A172 (cell line): Measurements from ENCODE around the gene SFT2D2. TPM values are rescaled to one million over a fixed set of nuclear protein-coding genes. Genes with fewer than 3 reads are reported as not detected.

Source experiments
- DNase-seq: peaks from one replicate; pipeline ENCODE4 v3.0.0-alpha.2; 2015; ENCODE audit warnings: low spot score
- total RNA-seq: library from RNA; depleted of rRNA; stranded (reverse); fragments of >200 nt; shearing (Covaris generic); gene quantifications from 2 replicates; pipeline ENCODE4 v1.2.3, GENCODE V29; 2014

The SFT2D2 gene
- total RNA-seq, 1 experiment from 2014 or later: 66.3 TPM

GRCh38 chr1:168223261-168223660, 2.5 kb upstream of the SFT2D2 start:
- DNase-seq: no peak

GRCh38 chr1:168223681-168224540, 1.9 kb upstream of the SFT2D2 start:
- no peak for DNase-seq

- DNase-seq: no peak
Measured at GRCh38 chr1:168224991-168225390, 813 bp upstream of the SFT2D2 start.

GRCh38 chr1:168227620-168228019, 1.8 kb downstream of the SFT2D2 start:
- DNase-seq: peak; percentile 52

- no peak for DNase-seq
Measured at GRCh38 chr1:168229893-168230292, 4.1 kb downstream of the SFT2D2 start.

- no peak for DNase-seq
Measured at GRCh38 chr1:168230709-168231108, 4.9 kb downstream of the SFT2D2 start.

GRCh38 chr1:168234846-168235547, 9.2 kb downstream of the SFT2D2 start:
- peak; percentile 67 for DNase-seq

- DNase-seq: no peak
Measured at GRCh38 chr1:168235548-168235885, 9.7 kb downstream of the SFT2D2 start.

- no peak for DNase-seq
Measured at GRCh38 chr1:168235937-168236336, 10.1 kb downstream of the SFT2D2 start.

GRCh38 chr1:168236836-168237611, 11.2 kb downstream of the SFT2D2 start:
- no peak for DNase-seq

- no peak for DNase-seq
Measured at GRCh38 chr1:168243198-168243597, 17.4 kb downstream of the SFT2D2 start.

- no peak for DNase-seq
Measured at GRCh38 chr1:168243636-168244212, 17.9 kb downstream of the SFT2D2 start.

- no peak for DNase-seq
Measured at GRCh38 chr1:168245042-168245441, 19.2 kb downstream of the SFT2D2 start.

GRCh38 chr1:168246506-168246905, 20.7 kb downstream of the SFT2D2 start:
- DNase-seq: no peak

- no peak for DNase-seq
Measured at GRCh38 chr1:168252204-168252733, 26.5 kb downstream of the SFT2D2 start.

GRCh38 chr1:168256164-168256563, 30.4 kb downstream of the SFT2D2 start:
- DNase-seq: no peak

GRCh38 chr1:168257397-168257796, 31.6 kb downstream of the SFT2D2 start:
- DNase-seq: no peak

GRCh38 chr1:168259567-168259966, 33.8 kb downstream of the SFT2D2 start:
- DNase-seq: no peak

- no peak for DNase-seq
Measured at GRCh38 chr1:168260393-168260792, 34.6 kb downstream of the SFT2D2 start.

- peak; percentile 60 for DNase-seq
Measured at GRCh38 chr1:168261390-168261789, 35.6 kb downstream of the SFT2D2 start.

- DNase-seq: no peak
Measured at GRCh38 chr1:168263130-168263529, 37.3 kb downstream of the SFT2D2 start.

- DNase-seq: no peak
Measured at GRCh38 chr1:168264296-168264695, 38.5 kb downstream of the SFT2D2 start.
